ENCODE results near the gene OXNAD1.

Gene OXNAD1

GRCh38 chr3:16260046-16260445 is 5.0 kb upstream of the OXNAD1 start:
- Histone ChIP-seq H4K20me1 (peaks cover 0 to 9% (median 0%) of the 10 kb centered on the region in 11 experiments; a peak in 4 of 22 replicates), H3K9me3 (replicated peaks in 1 of 11) (no peaks in the 10 kb centered on the region), H3K27ac (no peak overlapping the region), H3K4me1 (peaks cover 15 to 41% (median 23%) of the 10 kb centered on the region in 10 experiments; a peak in 19 of 20 replicates), H3K9ac (no peak overlapping the region), H3K4me2 (no peak overlapping the region), H3K36me3 (peaks cover 24 to 51% (median 39%) of the 10 kb centered on the region in 11 experiments; a peak in 21 of 22 replicates), H3K27me3 (no peaks in the 10 kb centered on the region), H3K4me3 (no peak overlapping the region)
- no peak for TF ChIP-seq Cebpa-rat (IDR thresholded peaks at IDR 0.05)

GRCh38 chr3:16262174-16262573 is 2.8 kb upstream of the OXNAD1 start:
- H4K20me1 ChIP-seq = peaks cover 0 to 9% (median 0%) of the 10 kb centered on the region in 11 experiments; a peak in 5 of 22 replicates
- no peak for TF ChIP-seq Cebpa-rat (IDR thresholded peaks at IDR 0.05)

GRCh38 chr3:16264174-16264707 is 771 bp upstream of the OXNAD1 start:
- Histone ChIP-seq H3K9me3 (replicated peaks in 1 of 11) (no peaks in the 10 kb centered on the region), H3K4me1 (peaks cover 32 to 65% (median 43%) of the 10 kb centered on the region in 10 experiments), H3K36me3 (peaks cover 15 to 31% (median 23%) of the 10 kb centered on the region in 11 experiments; a peak in 21 of 22 replicates), H4K20me1 (peaks cover 0 to 16% (median 0%) of the 10 kb centered on the region in 11 experiments; a peak in 6 of 22 replicates), H3K4me2 (peak overlapping the region; percentile 87 to 98 (median 90)), H3K27ac (peak overlapping the region; percentile 63 to 90 (median 77)), H3K9ac (peak overlapping the region; percentile 79 to 91 (median 86)), H3K27me3 (no peaks in the 10 kb centered on the region), H3K4me3 (peak overlapping the region; percentile 77 to 96 (median 85))
- no peak for TF ChIP-seq Cebpa-rat (IDR thresholded peaks at IDR 0.05)

More at GRCh38 chr3:16262174-16262573, 2.8 kb upstream of the OXNAD1 start:
- H3K4me2 ChIP-seq = peak overlapping the region in 6 of 11 experiments; percentile 1 to 98 (median 92); a peak in 11 of 22 replicates
- H3K4me1 ChIP-seq = peaks cover 29 to 58% (median 40%) of the 10 kb centered on the region in 10 experiments
- peaks cover 24 to 42% (median 32%) of the 10 kb centered on the region in 11 experiments; a peak in 21 of 22 replicates for H3K36me3 ChIP-seq
- H3K27me3 ChIP-seq = no peaks in the 10 kb centered on the region
- no peak overlapping the region; a peak in 1 of 22 replicates for H3K9ac ChIP-seq
- no peak overlapping the region for H3K4me3 ChIP-seq
- H3K9me3 ChIP-seq (replicated peaks in 1 of 11) = no peaks in the 10 kb centered on the region
- H3K27ac ChIP-seq = peak overlapping the region in 2 of 11 experiments; percentile 25 to 84; a peak in 4 of 22 replicates

DNA sequence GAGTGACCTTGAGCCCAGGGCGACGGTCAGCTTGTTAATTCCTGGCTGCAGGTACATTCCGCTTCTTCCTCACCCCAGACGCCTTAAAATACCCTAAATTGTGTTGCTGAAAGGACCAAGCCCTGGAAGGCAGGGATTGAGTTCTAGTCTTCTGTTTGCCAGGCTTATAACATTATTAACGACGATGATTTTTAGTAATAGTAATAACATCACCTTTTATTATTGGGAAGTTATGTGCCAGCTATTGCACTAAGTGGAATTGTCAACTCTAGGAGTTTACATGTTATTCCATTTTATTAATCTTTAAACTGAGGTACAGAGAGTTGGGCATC is 409 bp downstream of the OXNAD1 start:
- no peak for TF ChIP-seq Cebpa-rat (IDR thresholded peaks at IDR 0.05)
- peak overlapping the region; percentile 79 to 89 (median 86) for H3K9ac ChIP-seq
- peak overlapping the region; percentile 75 to 97 (median 88) for H3K4me2 ChIP-seq
- H3K4me3 ChIP-seq = peak overlapping the region; percentile 77 to 96 (median 85)
- H4K20me1 ChIP-seq = peaks cover 0 to 18% (median 0%) of the 10 kb centered on the region in 11 experiments; a peak in 6 of 22 replicates
- peaks cover 13 to 30% (median 22%) of the 10 kb centered on the region in 11 experiments; a peak in 20 of 22 replicates for H3K36me3 ChIP-seq
- H3K27ac ChIP-seq = peak overlapping the region; percentile 54 to 86 (median 77)
- peaks cover 32 to 60% (median 43%) of the 10 kb centered on the region in 10 experiments for H3K4me1 ChIP-seq
- no peaks in the 10 kb centered on the region for H3K27me3 ChIP-seq
- no peaks in the 10 kb centered on the region for H3K9me3 ChIP-seq (replicated peaks in 1 of 11)

- Histone ChIP-seq H4K20me1 (peaks cover 0 to 16% (median 0%) of the 10 kb centered on the region in 11 experiments; a peak in 5 of 22 replicates), H3K4me3 (peak overlapping the region in 2 of 10 experiments; percentile 77 to 83; a peak in 3 of 20 replicates), H3K27me3 (no peaks in the 10 kb centered on the region), H3K4me1 (peaks cover 32 to 51% (median 40%) of the 10 kb centered on the region in 10 experiments), H3K27ac (no peak overlapping the region), H3K9ac (peak overlapping the region in 10 of 11 experiments; percentile 2 to 89 (median 86); a peak in 15 of 22 replicates), H3K36me3 (peaks cover 19 to 34% (median 29%) of the 10 kb centered on the region in 11 experiments), H3K4me2 (peak overlapping the region; percentile 75 to 97 (median 88)), H3K9me3 (replicated peaks in 1 of 11) (no peaks in the 10 kb centered on the region)
- TF ChIP-seq Cebpa-rat (IDR thresholded peaks at IDR 0.05) = no peak
Measured at GRCh38 chr3:16266714-16267113, 1.7 kb downstream of the OXNAD1 start.

GRCh38 chr3:16270855-16271254 is 5.8 kb downstream of the OXNAD1 start:
- no peak overlapping the region for H3K9ac ChIP-seq
- H3K36me3 ChIP-seq = peaks cover 36 to 69% (median 53%) of the 10 kb centered on the region in 11 experiments
- H3K9me3 ChIP-seq (replicated peaks in 1 of 11) = no peaks in the 10 kb centered on the region
- peaks cover 0 to 16% (median 0%) of the 10 kb centered on the region in 11 experiments; a peak in 3 of 22 replicates for H4K20me1 ChIP-seq
- no peak overlapping the region for H3K27ac ChIP-seq
- H3K4me3 ChIP-seq = no peak overlapping the region
- no peak for TF ChIP-seq Cebpa-rat (IDR thresholded peaks at IDR 0.05)
- H3K4me1 ChIP-seq = peaks cover 12 to 25% (median 17%) of the 10 kb centered on the region in 10 experiments
- H3K27me3 ChIP-seq = no peaks in the 10 kb centered on the region
- H3K4me2 ChIP-seq = no peak overlapping the region

DNA sequence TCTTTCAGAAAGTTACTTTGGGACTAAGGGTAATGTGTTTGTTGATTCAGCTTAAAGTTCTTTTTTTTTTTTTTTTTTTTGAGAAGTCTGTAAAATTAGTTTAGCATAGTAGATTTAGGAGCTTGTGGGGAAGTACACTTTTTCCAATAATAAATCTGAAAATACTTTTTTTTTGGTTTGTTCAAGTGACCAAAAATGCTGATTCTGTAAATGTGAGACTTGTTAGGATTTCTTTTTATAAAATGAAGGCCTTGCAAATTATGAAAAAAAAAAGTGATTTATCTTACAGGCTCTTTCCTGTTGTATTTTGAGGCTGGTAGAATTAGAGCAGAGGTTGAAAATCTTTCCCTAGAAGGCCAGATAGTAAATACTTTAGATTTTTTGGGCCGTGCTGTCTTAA is 7.6 kb downstream of the OXNAD1 start:
- peaks cover 0 to 12% (median 0%) of the 10 kb centered on the region in 11 experiments; a peak in 3 of 22 replicates for H4K20me1 ChIP-seq
- H3K4me1 ChIP-seq = peaks cover 0 to 7% (median under 1%) of the 10 kb centered on the region in 10 experiments; a peak in 7 of 20 replicates
- no peak overlapping the region for H3K9ac ChIP-seq
- no peak for TF ChIP-seq Cebpa-rat (IDR thresholded peaks at IDR 0.05)
- no peak overlapping the region for H3K4me3 ChIP-seq
- H3K9me3 ChIP-seq (replicated peaks in 1 of 11) = no peaks in the 10 kb centered on the region
- H3K4me2 ChIP-seq = no peak overlapping the region
- H3K27ac ChIP-seq = no peak overlapping the region
- H3K27me3 ChIP-seq = no peaks in the 10 kb centered on the region
- peaks cover 41 to 86% (median 61%) of the 10 kb centered on the region in 11 experiments for H3K36me3 ChIP-seq

DNA sequence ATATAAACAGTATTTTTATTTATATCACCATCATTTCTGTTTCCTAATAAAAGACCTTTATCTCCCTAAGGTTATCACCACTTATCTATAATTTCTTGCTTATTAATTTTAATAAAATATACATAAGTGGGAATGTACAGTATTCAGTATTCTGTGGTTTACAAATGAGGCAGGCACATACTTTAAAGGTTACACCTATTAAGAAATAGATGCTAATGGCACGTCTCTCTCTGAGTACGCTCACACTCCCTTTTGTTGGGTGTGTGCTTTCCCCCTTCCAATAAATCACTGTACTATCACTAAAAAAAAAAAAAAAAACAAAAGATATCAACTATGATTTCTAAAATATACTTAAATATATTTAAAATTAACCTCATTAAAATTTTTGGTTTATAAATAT is 8.9 kb downstream of the OXNAD1 start:
- no peaks in the 10 kb centered on the region for H3K9me3 ChIP-seq (replicated peaks in 1 of 11)

GRCh38 chr3:16277471-16277870 is 12.5 kb downstream of the OXNAD1 start:
- TF ChIP-seq Cebpa-rat (IDR thresholded peaks at IDR 0.05) = no peak
- Histone ChIP-seq H3K9ac (no peak overlapping the region), H4K20me1 (0 out of 22 replicates have a peak, but pooled peaks cover 0 to 8% (median 0%) of the 10 kb centered on the region in 11 experiments), H3K4me2 (no peak overlapping the region), H3K27ac (no peak overlapping the region), H3K36me3 (peaks cover 28 to 80% (median 55%) of the 10 kb centered on the region in 11 experiments), H3K9me3 (replicated peaks in 1 of 11) (no peaks in the 10 kb centered on the region), H3K4me1 (peaks cover 0 to 5% (median 0%) of the 10 kb centered on the region in 10 experiments; a peak in 2 of 20 replicates), H3K4me3 (no peak overlapping the region), H3K27me3 (no peaks in the 10 kb centered on the region)

More for the DNA sequence above, 8.9 kb downstream of the OXNAD1 start:
- Histone ChIP-seq H3K4me1 (peaks cover 0 to under 1% (median 0%) of the 10 kb centered on the region in 10 experiments; a peak in 1 of 20 replicates), H4K20me1 (peaks cover 0 to 7% (median 0%) of the 10 kb centered on the region in 11 experiments; a peak in 1 of 22 replicates), H3K9ac (no peak overlapping the region), H3K4me3 (no peak overlapping the region), H3K27ac (no peak overlapping the region), H3K4me2 (no peak overlapping the region), H3K27me3 (no peaks in the 10 kb centered on the region), H3K36me3 (peaks cover 43 to 98% (median 70%) of the 10 kb centered on the region in 11 experiments)
- no peak for TF ChIP-seq Cebpa-rat (IDR thresholded peaks at IDR 0.05)

All from BLaER1 treated with 17β-estradiol and CSF1 and Interleukin-3, amounts not matched to agents 10 nM and 100 nM (cell line).